ENCODE measurements around the gene ZNF583.

ZNF583 gene

GRCh38 chr19:56476093-56476492, 72.0 kb downstream of the ZNF583 start:
- DNase-seq = no peak

Measured in fibroblast of skin of back (primary cell).